GM19463 (cell line): ENCODE measurements around the gene CA9.

Experiments used
- ATAC-seq: cut with Tn5 transposase; IDR thresholded peaks from one replicate; pipeline ENCODE4 v1.9.1; 2021; ENCODE audit warnings: mild to moderate bottlenecking, moderate library complexity; ENCODE audit not compliant: unreplicated experiment

CA9 gene

DNA sequence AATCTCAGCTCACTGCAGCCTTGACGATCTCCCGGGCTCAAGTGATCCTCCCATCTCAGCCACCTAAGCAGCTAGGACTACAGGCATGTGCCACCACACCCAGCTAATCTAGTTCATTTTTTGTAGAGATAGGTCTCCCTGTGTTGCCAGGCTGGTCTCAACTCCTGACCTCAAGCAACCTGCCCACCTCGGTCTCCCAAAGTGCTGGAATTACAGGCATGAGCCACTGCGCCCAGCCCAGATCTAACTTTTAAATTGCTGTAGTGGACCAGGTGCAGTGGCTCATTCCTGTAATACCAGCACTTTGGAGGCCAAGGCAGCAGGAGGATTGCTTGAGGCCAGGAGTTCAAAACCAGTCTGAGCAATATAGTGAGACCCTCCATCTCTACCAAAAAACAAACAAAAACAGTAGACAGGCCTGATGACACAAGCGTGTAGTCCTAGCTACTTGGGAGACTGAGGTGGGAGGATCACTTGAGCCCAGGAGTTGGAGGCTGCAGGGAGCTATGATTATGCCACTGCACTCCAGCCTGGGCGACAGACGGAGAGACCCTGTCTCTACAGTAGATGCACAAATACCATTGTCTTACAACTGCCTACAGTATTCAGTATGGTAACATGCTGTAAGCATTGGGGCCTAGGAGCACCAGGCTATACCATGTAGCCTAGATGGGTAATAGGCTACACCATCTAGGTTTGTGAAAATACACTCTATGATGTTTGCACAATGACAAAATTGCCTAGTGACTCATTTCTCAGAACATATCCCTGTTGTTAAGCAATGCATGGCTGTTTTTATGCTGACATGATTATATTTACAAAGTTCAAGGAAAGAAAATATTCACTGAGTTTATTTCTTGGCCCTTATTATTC, 21.5 kb upstream of the CA9 start:
- no peak for ATAC-seq

DNA sequence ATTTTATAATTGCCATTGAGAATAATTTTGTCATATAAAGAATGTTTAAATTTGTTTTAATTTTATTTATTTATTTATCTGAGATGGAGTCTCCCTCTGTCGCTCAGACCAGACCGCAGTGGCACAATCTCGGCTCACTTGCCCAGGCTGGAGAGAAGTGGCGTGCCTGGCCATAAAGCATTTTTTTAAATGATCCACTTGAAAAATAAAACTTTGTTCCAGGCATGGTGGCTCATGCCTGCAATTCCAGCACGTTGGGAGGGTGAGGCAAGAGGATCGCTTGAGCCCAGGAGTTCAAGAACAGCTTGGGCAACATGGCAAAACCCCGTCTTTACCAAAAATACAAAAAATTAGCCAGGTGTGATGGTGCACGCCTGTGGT, 20.9 kb upstream of the CA9 start:
- no peak for ATAC-seq

DNA sequence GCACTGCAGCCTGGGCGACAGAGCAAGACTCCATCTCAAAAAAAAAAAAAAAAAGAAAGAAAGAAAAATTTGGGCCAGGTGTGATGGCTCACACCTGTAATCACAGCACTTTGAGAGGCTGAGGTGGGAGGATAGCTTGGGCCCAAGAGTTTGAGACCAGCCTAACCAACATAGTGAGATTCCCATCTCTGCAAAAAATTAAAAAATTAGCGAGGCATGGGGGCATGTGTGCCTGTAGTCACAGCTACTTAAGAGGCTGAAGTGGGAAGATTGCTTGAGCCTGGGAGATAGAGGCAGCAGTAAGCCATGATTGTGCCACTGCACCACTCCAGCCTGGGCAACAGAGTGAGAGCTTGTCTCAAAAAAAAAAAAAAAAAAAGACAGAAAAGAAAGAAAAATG, 20.1 kb upstream of the CA9 start:
- ATAC-seq, result no peak

DNA sequence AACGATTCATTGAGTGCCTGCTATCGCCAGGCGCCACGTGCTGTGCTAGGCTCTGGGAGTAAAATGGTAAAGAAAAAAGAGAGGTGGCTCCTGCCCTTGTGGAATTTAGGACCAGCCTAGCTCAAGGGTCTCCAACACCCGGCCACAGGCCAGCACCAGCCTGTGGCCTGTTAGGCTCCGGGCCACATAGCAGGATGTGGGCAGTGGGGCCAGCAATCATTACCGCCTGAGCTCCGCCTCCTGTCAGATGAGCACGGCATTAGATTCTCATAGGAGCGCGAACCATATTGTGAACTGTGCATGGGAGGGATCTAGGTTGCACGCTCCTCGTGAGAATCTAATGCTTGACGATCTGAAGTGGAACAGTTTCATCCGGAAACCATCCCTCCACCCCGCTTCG, 17.4 kb upstream of the CA9 start:
- no peak for ATAC-seq

DNA sequence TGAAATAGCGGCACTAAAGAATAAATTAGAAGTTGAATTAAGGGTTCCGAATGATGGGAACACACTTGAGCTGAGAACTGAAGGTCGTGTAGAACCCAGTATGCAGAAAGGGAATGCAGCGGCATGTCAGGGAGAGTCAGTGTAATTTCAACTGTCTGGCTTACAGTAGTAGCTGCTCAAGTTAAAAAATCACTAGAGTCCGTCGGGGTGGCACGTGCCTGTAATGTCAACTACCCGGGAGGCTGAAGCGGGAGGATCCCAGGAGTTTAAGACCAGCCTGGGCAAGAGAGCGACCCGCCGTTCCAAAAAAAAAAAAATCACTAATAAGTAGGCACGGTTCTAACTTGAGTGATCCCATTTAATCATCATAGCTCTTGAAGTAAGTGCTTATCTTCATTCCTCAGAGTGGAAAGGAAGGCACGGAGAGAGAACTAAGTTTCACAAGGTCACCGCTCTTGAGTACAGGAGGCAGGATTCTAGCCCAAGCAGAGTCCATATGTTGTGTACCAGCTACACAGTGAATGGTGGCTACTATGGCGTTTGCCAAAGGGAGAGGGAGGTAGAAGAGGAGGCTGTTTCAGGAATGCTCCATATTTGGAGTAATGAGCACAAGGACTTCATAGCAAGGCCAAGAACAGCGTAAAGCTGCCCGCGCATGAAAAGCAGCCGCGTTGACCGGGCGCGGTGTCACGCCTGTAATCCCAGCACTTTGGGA, 16.7 kb upstream of the CA9 start:
- no peak for ATAC-seq

DNA sequence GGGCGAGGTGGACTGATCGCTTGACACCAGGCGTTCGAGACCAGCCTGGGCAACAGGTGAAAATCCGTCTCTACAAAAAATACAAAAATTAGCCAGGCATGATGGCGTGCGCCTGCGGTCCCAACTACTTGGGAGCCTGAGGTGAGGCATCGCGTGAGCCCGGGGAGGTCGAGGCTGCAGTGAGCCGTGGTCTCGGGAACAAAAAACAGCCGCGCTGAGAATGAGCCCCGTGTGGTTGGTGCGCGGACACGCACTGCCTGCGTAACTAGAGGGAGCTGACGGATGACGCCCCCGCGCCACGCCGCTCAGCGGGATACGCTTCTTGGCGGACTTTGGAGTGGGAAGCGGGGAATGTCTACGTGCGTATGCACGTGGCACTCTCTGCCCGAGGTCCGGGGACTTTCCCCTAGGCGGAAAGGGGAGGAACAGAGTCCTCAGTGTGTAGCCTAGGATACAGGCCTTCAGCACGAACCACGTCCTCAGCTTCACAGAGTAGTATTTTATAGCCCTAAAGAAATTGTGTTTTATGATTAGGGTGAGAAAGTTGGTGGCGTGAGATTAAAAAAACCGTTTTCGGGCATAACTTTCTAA, 16.1 kb upstream of the CA9 start, which contains the start of gene RMRP:
TSS of gene RMRP (minus strand) at position 474 of the 591 bp plus-strand sequence.
- ATAC-seq, result peak; percentile 86

DNA sequence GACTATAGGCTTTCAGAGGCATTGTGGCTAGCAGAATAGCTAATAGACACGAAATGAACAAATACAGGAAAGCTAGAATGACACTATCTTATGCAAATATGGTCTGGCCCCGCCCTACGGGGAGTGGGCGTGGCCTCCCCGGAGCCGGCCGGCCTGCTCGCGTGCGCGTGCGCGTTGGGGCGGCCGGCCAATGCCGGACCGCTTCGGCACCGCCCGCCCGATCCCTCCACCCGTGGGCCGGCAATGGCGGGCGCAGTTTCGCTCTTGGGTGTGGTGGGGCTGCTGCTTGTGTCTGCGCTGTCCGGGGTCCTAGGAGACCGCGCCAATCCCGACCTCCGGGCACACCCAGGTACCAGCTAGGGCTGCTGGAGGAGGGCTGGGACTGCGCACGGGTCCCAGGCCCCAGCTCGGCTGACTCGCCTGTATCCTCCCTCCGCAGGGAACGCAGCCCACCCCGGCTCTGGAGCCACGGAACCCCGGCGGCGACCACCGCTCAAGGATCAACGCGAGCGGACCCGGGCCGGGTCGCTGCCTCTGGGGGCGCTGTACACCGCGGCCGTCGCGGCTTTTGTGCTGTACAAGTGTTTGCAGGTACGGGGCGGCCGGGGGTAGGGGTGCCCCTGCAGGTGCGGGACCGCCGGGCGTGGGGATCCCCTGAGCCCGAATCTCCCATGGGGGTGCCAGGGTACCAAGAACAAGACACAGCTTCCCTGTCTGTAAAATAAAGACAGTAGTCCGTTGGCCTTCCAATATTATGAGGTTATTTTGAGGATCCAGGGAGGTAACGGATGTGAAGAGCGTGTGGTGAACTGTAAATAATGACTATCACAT, 15.4 kb upstream of the CA9 start, which contains the start of gene CCDC107:
TSS of gene CCDC107 (plus strand) at position 156 of the 831 bp plus-strand sequence. CDS start at position 244, 88 bp downstream.
- peak; percentile 62 for ATAC-seq

DNA sequence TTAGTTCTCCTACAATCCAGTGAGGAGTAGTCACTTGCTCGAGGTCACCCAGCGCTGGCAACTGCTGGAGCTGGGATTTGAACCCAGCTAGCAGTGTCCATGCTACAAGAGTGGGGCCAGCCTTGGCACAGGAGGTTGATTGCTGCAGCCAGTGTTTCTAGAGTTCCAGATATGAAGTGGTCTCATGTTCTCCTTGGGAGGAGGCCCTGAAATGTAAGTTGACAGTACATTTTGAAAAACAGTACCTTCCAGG, 14.8 kb upstream of the CA9 start:
- ATAC-seq, result no peak

DNA sequence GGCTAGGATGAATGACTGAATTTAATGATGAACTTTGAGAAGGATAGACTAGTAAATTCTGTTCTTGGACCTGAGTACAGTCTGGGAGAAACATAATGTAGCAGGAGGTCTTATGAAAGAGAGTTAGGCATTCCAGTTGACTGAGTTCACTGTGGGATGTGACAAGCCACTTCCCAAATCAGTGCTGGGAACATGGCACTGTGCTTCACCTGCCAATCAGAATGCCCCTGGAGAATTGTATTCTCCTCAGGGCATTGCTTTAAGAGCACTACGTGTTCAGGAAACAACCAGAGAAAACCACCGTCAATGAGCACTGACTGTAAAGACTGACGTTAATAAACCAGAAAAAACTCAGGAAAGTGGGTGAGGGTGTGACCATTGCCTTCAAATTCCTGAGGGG, 14.4 kb upstream of the CA9 start:
- no peak for ATAC-seq

DNA sequence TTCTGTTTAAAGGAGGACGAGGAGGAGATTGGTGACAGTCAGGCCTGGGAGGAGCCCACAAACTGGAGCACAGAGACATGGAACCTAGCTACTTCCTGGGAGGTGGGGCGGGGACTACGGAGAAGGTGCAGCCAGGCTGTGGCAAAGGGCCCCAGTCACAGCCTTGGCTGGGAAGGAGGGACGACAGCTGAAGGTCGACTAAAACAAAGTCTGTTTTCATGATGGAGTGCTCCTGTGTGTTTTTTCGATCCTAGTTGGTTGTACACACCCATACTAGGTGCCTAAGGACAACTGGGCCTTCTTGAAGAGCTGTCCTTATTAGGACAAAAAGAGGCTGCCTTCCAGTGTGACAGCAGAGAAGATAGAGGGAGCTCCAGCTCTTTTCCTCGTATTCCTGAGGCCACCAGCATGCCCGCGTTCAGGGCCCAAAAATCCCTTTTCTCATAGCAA, 12.7 kb upstream of the CA9 start:
- ATAC-seq, result no peak

DNA sequence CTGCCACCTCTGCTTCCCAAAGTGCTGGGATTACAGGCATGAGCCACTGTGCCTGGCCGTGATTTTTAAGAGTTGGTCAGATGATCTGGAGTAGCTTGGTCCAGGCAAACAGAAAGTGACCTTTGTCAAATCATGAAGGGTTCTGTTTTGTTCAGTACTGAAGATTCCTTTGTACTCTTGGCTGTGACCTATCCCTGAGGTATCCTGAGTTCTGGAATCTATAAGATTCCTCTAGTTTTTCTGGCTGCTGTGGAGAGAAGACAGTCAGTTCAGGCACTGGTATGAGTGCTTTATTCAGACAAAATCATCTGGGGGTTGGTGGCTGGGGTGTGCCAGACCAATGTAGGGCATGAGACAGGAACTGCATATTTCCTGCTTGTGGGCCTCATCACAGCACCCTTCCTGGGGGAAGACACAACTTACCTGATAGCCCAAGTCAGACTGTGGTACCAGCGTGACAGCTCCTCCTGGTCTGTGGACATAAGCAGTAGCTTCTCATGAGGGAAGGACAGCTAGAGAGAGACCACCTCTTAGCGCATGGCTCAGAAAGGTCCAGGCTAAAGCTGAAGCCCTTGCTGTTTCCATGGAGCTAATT, 11.9 kb upstream of the CA9 start:
- no peak for ATAC-seq

DNA sequence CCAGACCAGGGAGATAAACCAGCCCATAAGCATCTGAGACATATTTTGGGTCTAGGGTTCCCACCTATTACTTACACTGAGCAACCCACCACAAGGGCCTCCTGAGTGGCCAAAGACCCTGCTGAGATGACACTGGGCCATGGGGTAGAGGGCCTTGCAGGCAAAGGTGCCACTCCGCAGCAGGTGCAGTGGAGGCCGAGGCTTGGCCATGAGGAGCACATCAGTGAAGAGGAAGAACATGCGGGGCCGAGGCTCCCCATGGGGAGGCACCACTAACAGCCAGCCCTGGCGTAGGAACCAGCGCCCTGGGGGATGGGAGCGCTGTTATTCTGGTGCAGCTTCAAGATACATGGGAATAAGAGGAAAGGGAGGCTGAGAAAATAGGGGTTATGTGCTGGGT, 11.3 kb upstream of the CA9 start:
- ATAC-seq, result no peak

DNA sequence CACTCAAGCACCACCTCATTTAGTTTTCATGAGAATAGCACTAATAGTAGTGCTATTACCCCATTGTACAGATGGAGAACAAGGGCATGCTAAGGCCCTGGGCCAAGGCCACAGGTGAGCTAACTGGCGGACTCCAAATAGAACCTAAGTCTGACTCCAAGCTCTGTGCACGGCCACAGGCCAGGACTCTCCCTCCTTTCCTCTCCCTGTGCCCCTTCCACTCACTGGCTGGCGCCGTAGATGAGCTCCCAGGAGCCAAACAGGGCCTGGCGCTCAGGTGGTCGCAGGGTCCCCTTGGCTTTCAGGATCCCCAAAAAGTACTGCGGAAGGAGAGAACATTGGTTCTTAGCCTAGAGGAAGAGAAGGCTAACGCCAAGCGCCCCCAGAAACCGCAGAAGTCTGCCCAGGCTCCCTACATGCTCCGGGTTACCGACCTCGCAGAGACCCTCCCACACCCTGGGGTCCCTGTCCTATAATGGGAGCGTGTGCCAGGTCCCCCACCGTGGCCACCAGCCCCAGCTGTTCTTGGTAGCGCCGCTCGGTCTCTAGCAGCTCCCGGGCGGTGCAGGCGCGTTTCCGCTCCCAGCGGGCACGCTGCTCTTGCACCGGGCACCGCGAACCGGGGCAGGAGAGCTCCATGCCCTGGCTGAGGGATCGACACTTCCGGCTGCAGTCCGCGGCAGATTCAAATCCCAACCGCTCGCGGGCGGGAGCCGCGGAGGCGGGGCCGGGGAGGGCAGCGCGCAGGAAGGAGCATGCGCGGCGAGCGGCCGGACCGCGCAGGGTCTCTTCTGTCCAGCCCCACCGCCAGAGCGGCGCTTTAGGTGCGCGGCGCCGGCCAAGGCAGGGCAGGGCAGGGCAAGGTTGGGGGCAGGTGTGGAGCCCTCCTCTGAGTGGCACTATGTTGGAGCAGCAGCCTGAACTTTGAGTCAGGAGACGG, 8.9 kb upstream of the CA9 start, which contains the start of gene ARHGEF39:
TSS of gene ARHGEF39 (minus strand) at position 665 of the 940 bp plus-strand sequence. CDS start at position 639, 26 bp downstream.
- peak; percentile 88 for ATAC-seq

DNA sequence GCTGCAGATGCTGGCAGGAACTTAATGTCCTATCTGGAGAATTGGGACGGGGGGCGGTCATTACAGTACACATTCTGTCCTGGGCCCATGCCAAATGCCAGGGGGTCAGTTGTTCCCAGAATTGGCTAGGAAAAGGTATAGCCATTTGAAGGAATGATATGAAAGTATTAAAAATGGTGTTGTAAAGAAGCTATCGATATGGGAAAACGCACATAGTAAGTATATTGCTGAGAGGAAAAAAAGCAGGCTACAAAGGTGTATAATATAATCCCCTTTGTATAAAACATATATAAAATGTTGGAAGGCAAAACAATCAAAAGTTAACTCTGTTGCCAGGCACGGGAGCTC, 8.3 kb upstream of the CA9 start:
- no peak for ATAC-seq

DNA sequence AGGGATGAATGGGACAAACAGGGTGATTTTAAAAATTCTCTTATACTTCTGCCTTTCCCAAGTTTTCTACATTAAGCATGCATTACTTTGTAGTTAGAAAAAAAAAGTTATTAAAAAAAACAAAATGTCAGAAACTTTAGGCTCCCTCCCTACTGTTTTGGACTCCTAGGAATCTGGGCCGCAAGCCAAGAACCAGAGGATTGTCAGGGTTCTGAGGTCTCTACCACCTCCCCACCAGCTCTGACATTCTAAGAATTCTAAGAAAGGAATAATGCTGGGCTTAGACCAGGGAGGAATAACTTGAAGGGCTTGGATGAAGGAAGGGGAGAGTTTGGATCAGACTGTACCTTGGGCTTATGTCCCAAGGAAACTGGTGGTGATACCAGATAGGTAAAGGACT, 7.7 kb upstream of the CA9 start:
- no peak for ATAC-seq

DNA sequence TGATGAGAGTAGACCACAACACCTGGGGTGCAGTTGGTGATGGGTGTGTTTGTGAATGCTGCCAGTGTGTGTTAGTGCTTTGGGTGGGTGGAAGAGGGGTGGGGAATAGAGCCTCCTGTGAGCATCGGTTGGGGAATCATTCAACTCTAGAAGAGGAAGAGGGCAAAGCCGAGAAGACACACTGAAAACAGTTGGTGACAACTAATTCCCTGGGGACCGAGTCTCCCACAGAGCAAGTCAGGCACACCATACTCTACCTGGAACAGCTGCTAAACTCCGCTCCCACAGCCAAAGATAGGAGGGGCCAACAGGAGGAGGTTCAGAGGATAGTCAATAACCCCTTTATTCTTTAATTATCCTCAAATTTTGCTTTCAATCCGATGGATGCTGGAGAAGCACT, 7.2 kb upstream of the CA9 start:
- ATAC-seq, result no peak

DNA sequence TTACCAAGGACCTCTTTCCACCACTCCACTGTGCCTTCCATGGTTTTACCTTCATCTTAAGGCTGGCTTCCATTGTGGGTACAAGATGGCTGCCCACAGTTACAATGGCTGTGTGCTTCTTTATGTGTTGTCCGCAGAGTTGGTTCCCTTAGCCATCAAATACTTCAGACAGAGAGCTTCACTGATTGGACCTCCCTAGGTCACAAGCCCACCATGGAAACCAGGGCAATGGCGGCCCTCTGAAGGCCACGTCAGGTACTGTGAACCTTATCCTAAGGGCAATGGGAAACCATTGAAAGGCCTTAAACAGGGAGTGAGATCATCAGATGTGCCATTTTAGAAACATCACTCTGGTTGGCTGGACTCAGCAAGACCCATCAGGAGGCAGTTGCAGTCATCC, 5.8 kb upstream of the CA9 start:
- ATAC-seq, result no peak

DNA sequence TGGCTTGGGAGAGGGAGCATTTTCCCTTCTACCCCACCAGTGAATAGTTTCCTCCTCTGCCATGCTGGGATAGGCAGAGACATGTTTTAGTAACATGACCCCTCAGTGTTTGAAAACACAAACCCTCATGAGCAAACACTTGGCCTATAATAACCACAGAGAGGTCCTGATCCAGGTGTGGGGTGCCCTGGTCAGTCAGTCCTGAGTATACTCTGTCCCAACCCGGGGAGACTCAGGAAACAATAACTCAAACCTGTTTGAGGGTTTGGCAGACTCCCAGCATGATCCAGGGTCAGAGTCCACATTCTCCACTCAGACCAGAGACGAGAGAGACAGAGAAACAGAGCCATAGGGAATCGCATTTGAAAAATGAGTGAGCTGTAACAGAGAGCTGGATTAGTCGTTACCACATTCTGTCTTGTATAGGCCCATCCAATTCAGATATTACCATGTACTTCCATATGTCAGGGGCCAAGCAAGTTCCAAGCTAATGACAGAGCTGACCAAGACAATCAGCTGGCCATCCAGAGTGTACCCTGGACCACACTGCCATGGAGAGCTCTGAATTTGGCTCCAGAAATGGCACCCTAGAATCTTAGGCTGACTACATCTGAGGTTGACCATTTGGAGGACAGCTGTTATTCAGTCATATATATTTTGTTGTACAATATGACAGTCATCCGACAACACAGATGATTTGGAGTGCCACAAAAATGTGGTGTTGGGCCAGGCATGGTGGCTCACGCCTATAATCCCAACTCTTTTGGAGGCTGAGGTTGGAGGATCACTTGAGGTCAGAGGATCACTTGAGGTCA, 4.2 kb upstream of the CA9 start:
- ATAC-seq, result no peak

DNA sequence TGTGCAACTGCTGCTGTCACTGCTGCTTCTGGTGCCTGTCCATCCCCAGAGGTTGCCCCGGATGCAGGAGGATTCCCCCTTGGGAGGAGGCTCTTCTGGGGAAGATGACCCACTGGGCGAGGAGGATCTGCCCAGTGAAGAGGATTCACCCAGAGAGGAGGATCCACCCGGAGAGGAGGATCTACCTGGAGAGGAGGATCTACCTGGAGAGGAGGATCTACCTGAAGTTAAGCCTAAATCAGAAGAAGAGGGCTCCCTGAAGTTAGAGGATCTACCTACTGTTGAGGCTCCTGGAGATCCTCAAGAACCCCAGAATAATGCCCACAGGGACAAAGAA, 265 bp downstream of the CA9 start:
- ATAC-seq, result no peak
